ENCODE data around the gene MAGI2. TPM values are rescaled to one million over a fixed set of nuclear protein-coding genes. Genes with fewer than 3 reads are reported as not detected.

The MAGI2 gene
- total RNA-seq, 2 experiments from 2014 or later, result 0.03 to 0.17 TPM

DNA sequence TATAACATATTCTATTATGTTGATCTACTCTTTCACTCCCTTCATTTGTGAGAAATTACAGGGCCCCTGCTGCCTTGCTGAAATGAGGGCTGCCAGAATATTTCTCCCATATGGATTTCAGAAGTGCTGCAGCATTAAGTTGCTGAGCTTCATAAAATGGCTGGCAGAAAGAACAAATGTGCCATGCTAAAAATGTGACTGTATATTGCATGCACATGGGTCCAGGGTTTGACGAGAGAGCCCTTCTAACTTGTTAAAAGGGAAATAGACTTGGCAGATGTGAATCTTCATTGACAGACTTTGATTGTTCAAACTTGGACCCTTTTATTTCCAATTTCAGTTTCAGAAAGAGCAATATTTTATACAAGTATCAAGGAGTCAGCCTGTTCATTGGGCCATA, 1186.3 kb downstream of the MAGI2 start:
- Histone ChIP-seq H3K4me2 (ENCODE audit: low read length) (no peak overlapping the region; the same call in 1 of the 2 replicates), H3K27ac (ENCODE audit: low read depth, low read length, poor library complexity, severe bottlenecking) (no peak overlapping the region), H3K4me3 (ENCODE audit: low read depth, low read length, poor library complexity, severe bottlenecking) (no peak overlapping the region), H3K36me3 (ENCODE audit: insufficient read depth, low read length) (no peaks in the 10 kb centered on the region), H4K20me1 (ENCODE audit: insufficient read depth, low read length) (no peaks in the 10 kb centered on the region), H3K9me3 (ENCODE audit: low read length) (no peaks in the 10 kb centered on the region), H3K9me2 (ENCODE audit: insufficient read depth, low read length) (no peaks in the 10 kb centered on the region), H2AFZ (ENCODE audit: low read length) (peak overlapping the region; percentile 64; the same call in 1 of the 2 replicates), H3K4me1 (ENCODE audit: insufficient read depth, low read length, poor library complexity, severe bottlenecking) (peaks cover 33% of the 10 kb centered on the region), H3K79me2 (ENCODE audit: insufficient read depth, low read depth, low read length) (no peaks in the 10 kb centered on the region)
- ChIA-PET CTCF (ENCODE audit: unreplicated experiment) (no interaction called here), POLR2A (no interaction called here)
- BruUV-seq (replicated peaks), result no TSS peak
- DNase-seq (ENCODE audit: low spot score), result no peak
- TF ChIP-seq, protein P1, sequence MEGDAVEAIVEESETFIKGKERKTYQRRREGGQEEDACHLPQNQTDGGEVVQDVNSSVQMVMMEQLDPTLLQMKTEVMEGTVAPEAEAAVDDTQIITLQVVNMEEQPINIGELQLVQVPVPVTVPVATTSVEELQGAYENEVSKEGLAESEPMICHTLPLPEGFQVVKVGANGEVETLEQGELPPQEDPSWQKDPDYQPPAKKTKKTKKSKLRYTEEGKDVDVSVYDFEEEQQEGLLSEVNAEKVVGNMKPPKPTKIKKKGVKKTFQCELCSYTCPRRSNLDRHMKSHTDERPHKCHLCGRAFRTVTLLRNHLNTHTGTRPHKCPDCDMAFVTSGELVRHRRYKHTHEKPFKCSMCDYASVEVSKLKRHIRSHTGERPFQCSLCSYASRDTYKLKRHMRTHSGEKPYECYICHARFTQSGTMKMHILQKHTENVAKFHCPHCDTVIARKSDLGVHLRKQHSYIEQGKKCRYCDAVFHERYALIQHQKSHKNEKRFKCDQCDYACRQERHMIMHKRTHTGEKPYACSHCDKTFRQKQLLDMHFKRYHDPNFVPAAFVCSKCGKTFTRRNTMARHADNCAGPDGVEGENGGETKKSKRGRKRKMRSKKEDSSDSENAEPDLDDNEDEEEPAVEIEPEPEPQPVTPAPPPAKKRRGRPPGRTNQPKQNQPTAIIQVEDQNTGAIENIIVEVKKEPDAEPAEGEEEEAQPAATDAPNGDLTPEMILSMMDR (conservative IDR thresholded peaks at IDR 0.05; ENCODE audit: low read length), result no peak
- intact Hi-C loops (cut with micrococcal nuclease; ENCODE audit: unreplicated experiment), result no loop called here

- Histone ChIP-seq H2AFZ (ENCODE audit: low read length) (peak overlapping the region; percentile 59), H3K4me1 (ENCODE audit: insufficient read depth, low read length, poor library complexity, severe bottlenecking) (peaks cover 46% of the 10 kb centered on the region), H3K36me3 (ENCODE audit: insufficient read depth, low read length) (no peaks in the 10 kb centered on the region), H3K9me2 (ENCODE audit: insufficient read depth, low read length) (no peaks in the 10 kb centered on the region), H3K4me2 (ENCODE audit: low read length) (peak overlapping the region; percentile 64), H4K20me1 (ENCODE audit: insufficient read depth, low read length) (no peaks in the 10 kb centered on the region), H3K4me3 (ENCODE audit: low read depth, low read length, poor library complexity, severe bottlenecking) (no peak overlapping the region), H3K27ac (ENCODE audit: low read depth, low read length, poor library complexity, severe bottlenecking) (no peak overlapping the region), H3K9me3 (ENCODE audit: low read length) (no peaks in the 10 kb centered on the region), H3K79me2 (ENCODE audit: insufficient read depth, low read depth, low read length) (no peaks in the 10 kb centered on the region)
- POLR2A ChIA-PET, result interaction anchor here (0.9 to 1.6 kb wide), 5 partner anchors 8 to 41 kb away, joined by 3 to 4 read pairs (median 3); no protein-coding TSS in a partner anchor
- intact Hi-C loops (cut with micrococcal nuclease; ENCODE audit: unreplicated experiment), result no loop called here
- peak; percentile 20 for DNase-seq (ENCODE audit: low spot score)
- no TSS peak for BruUV-seq (replicated peaks)
- TF ChIP-seq EZH2phosphoT487 (IDR thresholded peaks at IDR 0.05; ENCODE audit: borderline replicate concordance, low read depth, low read length), result no peak
- TF ChIP-seq, protein P1 (conservative IDR thresholded peaks at IDR 0.05; ENCODE audit: low read length), result no peak
- CTCF ChIA-PET (ENCODE audit: unreplicated experiment), result no interaction called here
Observed at GRCh38 chr7:78265486-78265885, 1188.0 kb downstream of the MAGI2 start.

DNA sequence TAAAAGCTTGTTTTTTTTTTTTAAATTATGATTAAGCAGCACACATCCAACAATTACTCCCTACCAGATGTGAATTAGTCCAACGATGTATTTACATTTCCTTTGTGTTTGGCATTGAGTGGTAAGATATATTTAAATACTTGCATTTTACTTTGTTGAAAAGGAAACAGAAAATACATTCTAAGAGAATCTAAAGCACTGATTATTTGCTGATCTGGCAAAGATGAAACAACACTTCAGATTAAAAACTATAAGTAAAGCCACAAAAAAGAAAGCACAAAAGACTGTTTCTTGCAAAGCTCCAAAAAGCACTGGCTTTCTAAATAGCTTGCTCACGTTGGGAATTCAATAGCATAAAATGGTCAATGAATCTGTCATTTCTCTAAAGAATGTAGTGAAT, 1188.4 kb downstream of the MAGI2 start:
- Histone ChIP-seq H2AFZ (ENCODE audit: low read length) (peak overlapping the region; percentile 59; the same call in 1 of the 2 replicates), H3K27ac (ENCODE audit: low read depth, low read length, poor library complexity, severe bottlenecking) (peak overlapping the region; percentile 32), H3K36me3 (ENCODE audit: insufficient read depth, low read length) (no peaks in the 10 kb centered on the region), H3K9me3 (ENCODE audit: low read length) (no peaks in the 10 kb centered on the region), H3K9me2 (ENCODE audit: insufficient read depth, low read length) (no peaks in the 10 kb centered on the region), H3K4me1 (ENCODE audit: insufficient read depth, low read length, poor library complexity, severe bottlenecking) (peaks cover 51% of the 10 kb centered on the region), H3K79me2 (ENCODE audit: insufficient read depth, low read depth, low read length) (no peaks in the 10 kb centered on the region), H4K20me1 (ENCODE audit: insufficient read depth, low read length) (no peaks in the 10 kb centered on the region), H3K4me3 (ENCODE audit: low read depth, low read length, poor library complexity, severe bottlenecking) (no peak overlapping the region), H3K4me2 (ENCODE audit: low read length) (peak overlapping the region; percentile 64)
- ChIA-PET CTCF (ENCODE audit: unreplicated experiment) (no interaction called here), POLR2A (interaction anchor here (0.6 to 1.6 kb wide), 9 partner anchors 9 to 330 kb away, joined by 3 to 6 read pairs (median 3); no protein-coding TSS in a partner anchor)
- no TSS peak for BruUV-seq (replicated peaks)
- TF ChIP-seq, protein P1 (conservative IDR thresholded peaks at IDR 0.05; ENCODE audit: low read length), result no peak
- TF ChIP-seq EZH2phosphoT487 (IDR thresholded peaks at IDR 0.05; ENCODE audit: borderline replicate concordance, low read depth, low read length), result no peak
- DNase-seq (ENCODE audit: low spot score), result no peak
- intact Hi-C loops (cut with micrococcal nuclease; ENCODE audit: unreplicated experiment), result no loop called here
